ENCODE data around the gene PARVG.

DNA sequence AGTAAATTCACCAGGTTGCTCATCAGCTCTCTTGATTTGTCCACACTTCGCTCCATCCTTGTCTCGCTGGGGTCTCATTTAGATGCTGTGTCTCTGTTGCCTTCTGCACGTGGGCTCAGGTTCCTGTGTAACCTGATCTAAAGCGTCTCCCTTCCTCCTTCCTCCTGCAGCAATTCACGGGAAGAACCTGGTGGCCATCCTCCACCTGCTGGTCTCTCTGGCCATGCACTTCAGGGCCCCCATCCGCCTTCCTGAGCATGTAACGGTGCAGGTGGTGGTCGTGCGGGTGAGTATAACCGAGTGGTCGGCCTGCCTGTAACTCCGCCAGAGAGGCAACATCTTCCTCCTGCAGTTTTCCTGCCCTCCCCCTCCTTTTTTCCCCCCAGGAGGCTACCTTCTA is 48.0 kb upstream of the PARVG start:
- TF ChIP-seq REST (IDR thresholded peaks at IDR 0.05; ENCODE audit: insufficient read depth in 1 of 2, low read depth in 2 of 2, low read length in 2 of 2) (no peak), POLR2AphosphoS5 (IDR thresholded peaks at IDR 0.05; ENCODE audit: low read depth, low read length) (no peak)

All from PFSK-1 (cell line).